HCT116 (cell line): ENCODE measurements around the gene BLOC1S3. TPM values are rescaled to one million over a fixed set of nuclear protein-coding genes. Genes with fewer than 3 reads are reported as not detected.

ENCODE experiments used
- ATAC-seq: fragments of 200-7000 bp; cut with Tn5 transposase; 2 replicates; pipeline ENCODE4 v1.9.1; 2020; ENCODE audit warnings: mild to moderate bottlenecking, moderate library complexity
- BruUV-seq: library from RNA; stranded (reverse); fragments of 400-500 nt; replicated peaks from 2 replicates; lab custom pipeline; 2021; lab: Mats Ljungman, UMichigan
- CTCF ChIA-PET: fragments of 300-600 bp; sonication (Branson Sonifier 250); formaldehyde crosslinking; loops from one replicate; lab custom pipeline; 2021; ENCODE audit warnings: antibody characterized with exemption; lab: Charles Lee
- POLR2A ChIA-PET: fragments of 300-600, 350-600 bp; sonication (Branson Sonifier 250); formaldehyde crosslinking; loops from one replicate; lab custom pipeline; 2021; ENCODE audit warnings: antibody characterized with exemption; lab: Charles Lee
- RAD21 ChIA-PET, 2 experiments: fragments of 300-600 bp; sonication (Branson Sonifier 250); formaldehyde crosslinking; loops; one replicate each; lab custom pipeline; 2023; ENCODE audit warnings: low total read pairs in 2 of 2; ENCODE audit not compliant: uncharacterized antibody in 2 of 2, unreplicated experiment in 2 of 2, low non-redundant PET in 1 of 2; lab: Charles Lee
- DNase-seq: peaks from one replicate; pipeline ENCODE4 v3.0.0-alpha.2; 2010; ENCODE audit warnings: low read depth, low spot score
- H2AFZ ChIP-seq: fragments of 200-600 bp; shearing (Covaris generic), sonication (generic); 2 replicates; pipeline ENCODE4 v1.6.1; 2017; ENCODE audit warnings: low read depth, mixed run types, mixed read lengths, antibody characterized with exemption, low read length; ENCODE audit not compliant: poor library complexity, severe bottlenecking
- H3K27ac ChIP-seq: 2 replicates; pipeline ENCODE4 v1.5.1; 2012; ENCODE audit warnings: low read depth, low read length
- H3K27me3 ChIP-seq: fragments of 200-600 bp; sonication (generic); 2 replicates; pipeline ENCODE4 v1.6.1; 2016; ENCODE audit warnings: mixed run types, low read length, mixed read lengths; ENCODE audit not compliant: insufficient read depth
- H3K36me3 ChIP-seq, 2 experiments: fragments of 200-500 bp in 1 of 2; fragments of 200-600 bp in 1 of 2; sonication (Bioruptor generic) in 1 of 2; sonication (generic) in 1 of 2; 2 replicates each; pipeline versions ENCODE4 v1.5.1 to v1.6.1; 2014 to 2016; ENCODE audit warnings: low read length in 2 of 2, inconsistent platforms in 1 of 2, mixed read lengths in 1 of 2, mixed run types in 1 of 2; ENCODE audit not compliant: insufficient read depth in 2 of 2, control insufficient read depth in 1 of 2
- H3K4me1 ChIP-seq, 2 experiments: fragments of 200-600 bp in 1 of 2; sonication (generic) in 1 of 2; 2 replicates each; pipeline versions ENCODE4 v1.5.1 to v1.6.1; 2012 to 2017; ENCODE audit warnings: low read length in 2 of 2, inconsistent platforms in 1 of 2, mild to moderate bottlenecking in 1 of 2, mixed read lengths in 1 of 2, mixed run types in 1 of 2, moderate library complexity in 1 of 2; ENCODE audit not compliant: insufficient read depth in 2 of 2, control insufficient read depth in 1 of 2
- H3K4me2 ChIP-seq: fragments of 200-600 bp; sonication (generic); 2 replicates; pipeline ENCODE4 v1.6.1; 2017; ENCODE audit warnings: mixed run types, low read length, mixed read lengths
- H3K4me3 ChIP-seq, 2 experiments: fragments of 200-600 bp in 1 of 2; sonication (generic) in 1 of 2; replicated peaks in 1 of 2; 2 replicates each; pipeline ENCODE4 v1.5.1; 2011 to 2016; ENCODE audit warnings: low read length in 2 of 2, control low read depth in 1 of 2, low read depth in 1 of 2, mild to moderate bottlenecking in 1 of 2, mixed read lengths in 1 of 2, mixed run types in 1 of 2
- H3K79me2 ChIP-seq: fragments of 200-600 bp; sonication (generic); 2 replicates; pipeline ENCODE4 v1.6.1; 2017; ENCODE audit warnings: mild to moderate bottlenecking, mixed run types, low read length, moderate library complexity, mixed read lengths; ENCODE audit not compliant: insufficient read depth
- H3K9ac ChIP-seq: fragments of 200-600 bp; sonication (generic); 2 replicates; pipeline ENCODE4 v1.6.1; 2016; ENCODE audit warnings: low read length, mixed read lengths
- H3K9me2 ChIP-seq: fragments of 200-600 bp; sonication (generic), shearing (Covaris generic); 2 replicates; pipeline ENCODE4 v1.6.1; 2017; ENCODE audit warnings: mixed run types, mild to moderate bottlenecking, moderate library complexity; ENCODE audit not compliant: insufficient read depth
- H3K9me3 ChIP-seq, 2 experiments: fragments of 200-500 bp in 1 of 2; fragments of 200-600 bp in 1 of 2; sonication (Bioruptor generic) in 1 of 2; sonication (generic) in 1 of 2; 2 replicates each; pipeline ENCODE4 v1.6.1; 2014 to 2017; ENCODE audit warnings: low read length in 2 of 2, mixed read lengths in 2 of 2, inconsistent platforms in 1 of 2, low read depth in 1 of 2, mild to moderate bottlenecking in 1 of 2, mixed run types in 1 of 2, moderate library complexity in 1 of 2; ENCODE audit not compliant: control insufficient read depth in 1 of 2, insufficient read depth in 1 of 2
- H4K20me1 ChIP-seq: fragments of 200-600 bp; sonication (generic), shearing (Covaris generic); 2 replicates; pipeline ENCODE4 v1.6.1; 2017; ENCODE audit warnings: mixed run types, mild to moderate bottlenecking, moderate library complexity; ENCODE audit not compliant: insufficient read depth
- CBX3 ChIP-seq: IDR thresholded peaks from 2 replicates; pipeline ENCODE4 v1.6.1; 2012; ENCODE audit warnings: low read depth
- ELF1 ChIP-seq: IDR thresholded peaks from 2 replicates; pipeline ENCODE4 v1.6.1; 2012; ENCODE audit warnings: low read depth, borderline replicate concordance
- EZH2 ChIP-seq: fragments of 200-600 bp; sonication (generic); IDR thresholded peaks from 2 replicates; pipeline ENCODE4 v1.6.1; 2017; ENCODE audit warnings: antibody characterized with exemption, mixed run types
- JUND ChIP-seq: IDR thresholded peaks from 2 replicates; pipeline ENCODE4 v1.6.1; 2012
- POLR2A ChIP-seq: IDR thresholded peaks from 2 replicates; pipeline ENCODE4 v1.7.0; 2011; ENCODE audit warnings: borderline replicate concordance; ENCODE audit not compliant: insufficient read depth, insufficient read length; ENCODE audit errors: extremely low read depth
- POLR2AphosphoS5 ChIP-seq: IDR thresholded peaks from 2 replicates; pipeline ENCODE4 v1.6.1; 2011; ENCODE audit warnings: mild to moderate bottlenecking, low read depth, low read length, moderate library complexity
- RAD21 ChIP-seq: IDR thresholded peaks from 2 replicates; pipeline ENCODE4 v1.6.1; 2012; ENCODE audit warnings: low read depth, mild to moderate bottlenecking
- SRF ChIP-seq: IDR thresholded peaks from 2 replicates; pipeline ENCODE4 v1.6.1; 2012; ENCODE audit warnings: low read depth
- TCF7L2 ChIP-seq: IDR thresholded peaks from 2 replicates; pipeline ENCODE4 v1.7.0; 2011; ENCODE audit warnings: borderline replicate concordance, inconsistent platforms; ENCODE audit not compliant: insufficient read depth, insufficient read length; ENCODE audit errors: extremely low read depth
- ZFX ChIP-seq: fragments of 450-650 bp; IDR thresholded peaks from 2 replicates; pipeline ENCODE4 v1.6.1; 2017
- ZNF274 ChIP-seq: fragments of 200-500 bp; sonication (Bioruptor generic); IDR thresholded peaks from 2 replicates; pipeline ENCODE4 v1.6.1; 2014; ENCODE audit warnings: mild to moderate bottlenecking, low read depth, low read length, inconsistent platforms
- intact Hi-C: fragments of 100-400 bp; cut with micrococcal nuclease; formaldehyde crosslinking; loops from 2 replicates; pipeline ENCODE4 v1.10.0; 2022
- total RNA-seq: library from RNA; stranded (reverse); gene quantifications from one replicate; pipeline ENCODE4 v1.2.1, GENCODE V29; 2021; ENCODE audit not compliant: unreplicated experiment
- TF ChIP-seq, protein P1 (sequence below): IDR thresholded peaks from 2 replicates; pipeline ENCODE4 v1.6.1; 2012; ENCODE audit warnings: low read depth
- TF ChIP-seq, protein P2 (sequence below): IDR thresholded peaks from 2 replicates; pipeline ENCODE4 v1.6.1; 2011; ENCODE audit warnings: mild to moderate bottlenecking, low read length, moderate library complexity; ENCODE audit not compliant: insufficient replicate concordance; ENCODE audit errors: extremely low read depth
- TF ChIP-seq, protein P3 (sequence below), 3 experiments: fragments of 200-600 bp in 1 of 3; sonication (generic) in 1 of 3; IDR thresholded peaks in 2 of 3; conservative IDR thresholded peaks in 1 of 3; 2 replicates each; pipeline ENCODE4 v1.5.1; 2012 to 2017; ENCODE audit warnings: low read depth in 2 of 3, low read length in 2 of 3, antibody characterized with exemption in 1 of 3, borderline replicate concordance in 1 of 3, control low read depth in 1 of 3, mild to moderate bottlenecking in 1 of 3, mixed read lengths in 1 of 3, mixed run types in 1 of 3, moderate library complexity in 1 of 3; ENCODE audit not compliant: insufficient read depth in 1 of 3

BLOC1S3 gene
- total RNA-seq, 1 experiment from 2014 or later: 12.2 TPM

DNA sequence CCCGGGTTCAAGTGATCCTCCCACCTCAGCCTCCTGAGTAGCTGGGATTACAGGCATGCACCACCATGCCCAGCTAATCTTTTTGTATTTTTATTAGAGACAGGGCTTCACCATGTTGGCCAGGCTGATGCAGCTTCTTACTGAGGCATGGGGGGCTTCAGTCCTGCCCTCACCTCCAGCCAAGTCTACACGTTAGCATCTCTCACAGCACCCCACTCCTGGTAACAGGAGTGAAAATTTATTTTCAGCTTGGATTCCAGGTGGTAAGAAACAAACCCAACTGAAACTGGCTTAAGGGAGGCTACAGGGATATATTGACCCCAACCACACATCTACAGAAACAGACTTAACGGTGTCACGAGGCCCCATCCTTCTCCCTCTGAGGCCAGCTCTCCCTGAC lies 28.4 kb upstream of the BLOC1S3 start:
- Histone ChIP-seq H3K36me3 (no peaks in the 10 kb centered on the region), H3K27me3 (no peaks in the 10 kb centered on the region), H3K9me3 (no peaks in the 10 kb centered on the region), H3K79me2 (no peaks in the 10 kb centered on the region), H3K4me2 (no peak overlapping the region), H3K9ac (no peak overlapping the region), H3K27ac (no peak overlapping the region), H4K20me1 (no peaks in the 10 kb centered on the region), H2AFZ (no peak overlapping the region), H3K4me1 (peaks cover 29 to 43% of the 10 kb centered on the region in 2 experiments), H3K9me2 (no peaks in the 10 kb centered on the region), H3K4me3 (no peak overlapping the region)
- no peak for ATAC-seq
- no TSS peak for BruUV-seq
- TF ChIP-seq JUND (no peak), EZH2 (no peak), CBX3 (no peak), RAD21 (no peak), ZNF274 (no peak), SRF (no peak), ZFX (no peak), ELF1 (no peak), POLR2AphosphoS5 (no peak), POLR2A (no peak), TCF7L2 (no peak)
- TF ChIP-seq, protein P1, sequence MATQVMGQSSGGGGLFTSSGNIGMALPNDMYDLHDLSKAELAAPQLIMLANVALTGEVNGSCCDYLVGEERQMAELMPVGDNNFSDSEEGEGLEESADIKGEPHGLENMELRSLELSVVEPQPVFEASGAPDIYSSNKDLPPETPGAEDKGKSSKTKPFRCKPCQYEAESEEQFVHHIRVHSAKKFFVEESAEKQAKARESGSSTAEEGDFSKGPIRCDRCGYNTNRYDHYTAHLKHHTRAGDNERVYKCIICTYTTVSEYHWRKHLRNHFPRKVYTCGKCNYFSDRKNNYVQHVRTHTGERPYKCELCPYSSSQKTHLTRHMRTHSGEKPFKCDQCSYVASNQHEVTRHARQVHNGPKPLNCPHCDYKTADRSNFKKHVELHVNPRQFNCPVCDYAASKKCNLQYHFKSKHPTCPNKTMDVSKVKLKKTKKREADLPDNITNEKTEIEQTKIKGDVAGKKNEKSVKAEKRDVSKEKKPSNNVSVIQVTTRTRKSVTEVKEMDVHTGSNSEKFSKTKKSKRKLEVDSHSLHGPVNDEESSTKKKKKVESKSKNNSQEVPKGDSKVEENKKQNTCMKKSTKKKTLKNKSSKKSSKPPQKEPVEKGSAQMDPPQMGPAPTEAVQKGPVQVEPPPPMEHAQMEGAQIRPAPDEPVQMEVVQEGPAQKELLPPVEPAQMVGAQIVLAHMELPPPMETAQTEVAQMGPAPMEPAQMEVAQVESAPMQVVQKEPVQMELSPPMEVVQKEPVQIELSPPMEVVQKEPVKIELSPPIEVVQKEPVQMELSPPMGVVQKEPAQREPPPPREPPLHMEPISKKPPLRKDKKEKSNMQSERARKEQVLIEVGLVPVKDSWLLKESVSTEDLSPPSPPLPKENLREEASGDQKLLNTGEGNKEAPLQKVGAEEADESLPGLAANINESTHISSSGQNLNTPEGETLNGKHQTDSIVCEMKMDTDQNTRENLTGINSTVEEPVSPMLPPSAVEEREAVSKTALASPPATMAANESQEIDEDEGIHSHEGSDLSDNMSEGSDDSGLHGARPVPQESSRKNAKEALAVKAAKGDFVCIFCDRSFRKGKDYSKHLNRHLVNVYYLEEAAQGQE: no peak
- TF ChIP-seq, protein P2, sequence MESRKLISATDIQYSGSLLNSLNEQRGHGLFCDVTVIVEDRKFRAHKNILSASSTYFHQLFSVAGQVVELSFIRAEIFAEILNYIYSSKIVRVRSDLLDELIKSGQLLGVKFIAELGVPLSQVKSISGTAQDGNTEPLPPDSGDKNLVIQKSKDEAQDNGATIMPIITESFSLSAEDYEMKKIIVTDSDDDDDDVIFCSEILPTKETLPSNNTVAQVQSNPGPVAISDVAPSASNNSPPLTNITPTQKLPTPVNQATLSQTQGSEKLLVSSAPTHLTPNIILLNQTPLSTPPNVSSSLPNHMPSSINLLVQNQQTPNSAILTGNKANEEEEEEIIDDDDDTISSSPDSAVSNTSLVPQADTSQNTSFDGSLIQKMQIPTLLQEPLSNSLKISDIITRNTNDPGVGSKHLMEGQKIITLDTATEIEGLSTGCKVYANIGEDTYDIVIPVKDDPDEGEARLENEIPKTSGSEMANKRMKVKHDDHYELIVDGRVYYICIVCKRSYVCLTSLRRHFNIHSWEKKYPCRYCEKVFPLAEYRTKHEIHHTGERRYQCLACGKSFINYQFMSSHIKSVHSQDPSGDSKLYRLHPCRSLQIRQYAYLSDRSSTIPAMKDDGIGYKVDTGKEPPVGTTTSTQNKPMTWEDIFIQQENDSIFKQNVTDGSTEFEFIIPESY: no peak
- TF ChIP-seq, protein P3, sequence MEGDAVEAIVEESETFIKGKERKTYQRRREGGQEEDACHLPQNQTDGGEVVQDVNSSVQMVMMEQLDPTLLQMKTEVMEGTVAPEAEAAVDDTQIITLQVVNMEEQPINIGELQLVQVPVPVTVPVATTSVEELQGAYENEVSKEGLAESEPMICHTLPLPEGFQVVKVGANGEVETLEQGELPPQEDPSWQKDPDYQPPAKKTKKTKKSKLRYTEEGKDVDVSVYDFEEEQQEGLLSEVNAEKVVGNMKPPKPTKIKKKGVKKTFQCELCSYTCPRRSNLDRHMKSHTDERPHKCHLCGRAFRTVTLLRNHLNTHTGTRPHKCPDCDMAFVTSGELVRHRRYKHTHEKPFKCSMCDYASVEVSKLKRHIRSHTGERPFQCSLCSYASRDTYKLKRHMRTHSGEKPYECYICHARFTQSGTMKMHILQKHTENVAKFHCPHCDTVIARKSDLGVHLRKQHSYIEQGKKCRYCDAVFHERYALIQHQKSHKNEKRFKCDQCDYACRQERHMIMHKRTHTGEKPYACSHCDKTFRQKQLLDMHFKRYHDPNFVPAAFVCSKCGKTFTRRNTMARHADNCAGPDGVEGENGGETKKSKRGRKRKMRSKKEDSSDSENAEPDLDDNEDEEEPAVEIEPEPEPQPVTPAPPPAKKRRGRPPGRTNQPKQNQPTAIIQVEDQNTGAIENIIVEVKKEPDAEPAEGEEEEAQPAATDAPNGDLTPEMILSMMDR (IDR thresholded peaks at IDR 0.05 in 2 of 3, conservative IDR thresholded peaks at IDR 0.05 in 1 of 3; ENCODE audit: borderline replicate concordance in 1 of 3, insufficient read depth in 1 of 3, low read depth in 2 of 3, low read length in 2 of 3): no peak
- ChIA-PET CTCF (no interaction called here), RAD21 (no interaction called here), POLR2A (no interaction called here)
- intact Hi-C loops: no loop called here
- DNase-seq: no peak
